Activated CD4-positive, alpha-beta T cell treated with anti-CD3 and anti-CD28 coated beads, Interleukin-2, amount 50 U/mL, for 4 hours (primary cell): Measurements from ENCODE around the gene UBE2O.

Experiments used
- DNase-seq, 2 experiments: peaks; one replicate each; pipeline ENCODE4 v3.0.0-alpha.2; 2020

UBE2O gene

GRCh38 chr17:76437467-76438402 lies 15.2 kb downstream of the UBE2O start:
- no peak for DNase-seq

- DNase-seq, result no peak
These were observed 17.2 kb downstream of the UBE2O start for GRCh38 chr17:76435751-76436150.

GRCh38 chr17:76434870-76435269 lies 18.1 kb downstream of the UBE2O start:
- no peak for DNase-seq

- DNase-seq, result no peak
These were observed 19.3 kb downstream of the UBE2O start for GRCh38 chr17:76433693-76434092.

- DNase-seq, result no peak
These were observed 20.1 kb downstream of the UBE2O start for GRCh38 chr17:76432712-76433336.

GRCh38 chr17:76432004-76432403 lies 20.9 kb downstream of the UBE2O start:
- DNase-seq, result no peak

GRCh38 chr17:76431509-76431908 lies 21.4 kb downstream of the UBE2O start:
- DNase-seq, result no peak

- DNase-seq, result no peak
These were observed 24.4 kb downstream of the UBE2O start for GRCh38 chr17:76428511-76428910.

- no peak for DNase-seq
These were observed 25.3 kb downstream of the UBE2O start for GRCh38 chr17:76427501-76428231.

GRCh38 chr17:76426853-76427252 lies 26.1 kb downstream of the UBE2O start:
- DNase-seq, result no peak

GRCh38 chr17:76422860-76423259 lies 30.1 kb downstream of the UBE2O start:
- no peak for DNase-seq

GRCh38 chr17:76422406-76422805 lies 30.5 kb downstream of the UBE2O start:
- DNase-seq, result no peak

GRCh38 chr17:76421044-76421407 lies 31.9 kb downstream of the UBE2O start:
- no peak for DNase-seq

- no peak for DNase-seq
These were observed 32.5 kb downstream of the UBE2O start for GRCh38 chr17:76420356-76421043.

- DNase-seq, result no peak
These were observed 33.2 kb downstream of the UBE2O start for GRCh38 chr17:76419576-76420260.

- no peak for DNase-seq
These were observed 35.3 kb downstream of the UBE2O start for GRCh38 chr17:76417499-76418143.

GRCh38 chr17:76416899-76417298 lies 36.1 kb downstream of the UBE2O start:
- DNase-seq, result no peak

GRCh38 chr17:76416457-76416856 lies 36.5 kb downstream of the UBE2O start:
- no peak for DNase-seq

- DNase-seq, result no peak
These were observed 37.2 kb downstream of the UBE2O start for GRCh38 chr17:76415786-76416185.

- no peak for DNase-seq
These were observed 38.3 kb downstream of the UBE2O start for GRCh38 chr17:76414334-76415295.

GRCh38 chr17:76411247-76411646 lies 41.7 kb downstream of the UBE2O start:
- no peak for DNase-seq
